ENCODE data around the gene LGALS12. TPM values are rescaled to one million over a fixed set of nuclear protein-coding genes. Genes with fewer than 3 reads are reported as not detected.

Gene LGALS12
- total and polyA plus RNA-seq, 2 donors (not counting 1 experiment from before 2014, with no cell fraction given): not detected

GRCh38 chr11:63551889-63552266 is 46.0 kb downstream of the LGALS12 start:
- H3K4me3 ChIP-seq (replicated peaks in 1 of 4; ENCODE audit: control extremely low read depth in 1 of 4, insufficient read depth in 1 of 4, low read depth in 3 of 4, low read length in 4 of 4): no peak overlapping the region

GRCh38 chr11:63552921-63553320 is 47.0 kb downstream of the LGALS12 start:
- Histone ChIP-seq H3K27me3 (ENCODE audit: control insufficient read depth, insufficient read depth, low read length) (no peaks in the 10 kb centered on the region), H3K9ac (ENCODE audit: insufficient read depth, low read length) (no peak overlapping the region), H3K4me1 (ENCODE audit: control insufficient read depth, extremely low read depth, insufficient read depth, low read length) (no peaks in the 10 kb centered on the region), H3K79me2 (ENCODE audit: control insufficient read depth, insufficient read depth, low read length) (no peaks in the 10 kb centered on the region), H3K27ac (ENCODE audit: insufficient read depth, low read length) (no peak overlapping the region), H3K9me3 (ENCODE audit: control insufficient read depth, insufficient read depth, low read depth, low read length) (no peaks in the 10 kb centered on the region), H3K4me2 (ENCODE audit: extremely low read depth, insufficient read depth, low read length) (no peak overlapping the region), H3K36me3 (ENCODE audit: control insufficient read depth, insufficient read depth, low read length) (no peaks in the 10 kb centered on the region), H2AFZ (ENCODE audit: low read length) (no peak overlapping the region), H3K4me3 (replicated peaks in 1 of 4; ENCODE audit: control extremely low read depth in 1 of 4, insufficient read depth in 1 of 4, low read depth in 3 of 4, low read length in 4 of 4) (no peak overlapping the region), H4K20me1 (ENCODE audit: control insufficient read depth, extremely low read depth, insufficient read depth, low read length) (no peaks in the 10 kb centered on the region)
- TF ChIP-seq EZH2 (IDR thresholded peaks at IDR 0.05; ENCODE audit: low read length, missing control alignments) (no peak), CTCF (conservative IDR thresholded peaks at IDR 0.05 in 1 of 2, IDR thresholded peaks at IDR 0.05 in 1 of 2; ENCODE audit: low read depth in 1 of 2, low read length in 2 of 2) (no peak)
- DNase-seq (ENCODE audit: low read depth in 2 of 2): no peak

More at GRCh38 chr11:63551889-63552266, 46.0 kb downstream of the LGALS12 start:
- no peaks in the 10 kb centered on the region for H3K36me3 ChIP-seq (ENCODE audit: control insufficient read depth, insufficient read depth, low read length)
- H3K27ac ChIP-seq (ENCODE audit: insufficient read depth, low read length): no peak overlapping the region
- no peaks in the 10 kb centered on the region for H3K79me2 ChIP-seq (ENCODE audit: control insufficient read depth, insufficient read depth, low read length)
- H4K20me1 ChIP-seq (ENCODE audit: control insufficient read depth, extremely low read depth, insufficient read depth, low read length): no peaks in the 10 kb centered on the region
- H2AFZ ChIP-seq (ENCODE audit: low read length): no peak overlapping the region
- H3K27me3 ChIP-seq (ENCODE audit: control insufficient read depth, insufficient read depth, low read length): no peaks in the 10 kb centered on the region
- H3K9me3 ChIP-seq (ENCODE audit: control insufficient read depth, insufficient read depth, low read depth, low read length): no peaks in the 10 kb centered on the region
- no peak overlapping the region for H3K9ac ChIP-seq (ENCODE audit: insufficient read depth, low read length)
- DNase-seq (ENCODE audit: low read depth in 2 of 2): no peak
- H3K4me2 ChIP-seq (ENCODE audit: extremely low read depth, insufficient read depth, low read length): no peak overlapping the region
- no peaks in the 10 kb centered on the region for H3K4me1 ChIP-seq (ENCODE audit: control insufficient read depth, extremely low read depth, insufficient read depth, low read length)
- TF ChIP-seq CTCF (conservative IDR thresholded peaks at IDR 0.05 in 1 of 2, IDR thresholded peaks at IDR 0.05 in 1 of 2; ENCODE audit: low read depth in 1 of 2, low read length in 2 of 2) (no peak), EZH2 (IDR thresholded peaks at IDR 0.05; ENCODE audit: low read length, missing control alignments) (no peak)

GRCh38 chr11:63553759-63554158 is 47.9 kb downstream of the LGALS12 start:
- Histone ChIP-seq H3K36me3 (ENCODE audit: control insufficient read depth, insufficient read depth, low read length) (no peaks in the 10 kb centered on the region), H2AFZ (ENCODE audit: low read length) (no peak overlapping the region), H3K4me2 (ENCODE audit: extremely low read depth, insufficient read depth, low read length) (no peak overlapping the region), H3K27ac (ENCODE audit: insufficient read depth, low read length) (no peak overlapping the region), H3K27me3 (ENCODE audit: control insufficient read depth, insufficient read depth, low read length) (no peaks in the 10 kb centered on the region), H3K9ac (ENCODE audit: insufficient read depth, low read length) (no peak overlapping the region), H3K79me2 (ENCODE audit: control insufficient read depth, insufficient read depth, low read length) (no peaks in the 10 kb centered on the region), H3K4me3 (replicated peaks in 1 of 4; ENCODE audit: control extremely low read depth in 1 of 4, insufficient read depth in 1 of 4, low read depth in 3 of 4, low read length in 4 of 4) (no peak overlapping the region), H4K20me1 (ENCODE audit: control insufficient read depth, extremely low read depth, insufficient read depth, low read length) (no peaks in the 10 kb centered on the region), H3K9me3 (ENCODE audit: control insufficient read depth, insufficient read depth, low read depth, low read length) (no peaks in the 10 kb centered on the region), H3K4me1 (ENCODE audit: control insufficient read depth, extremely low read depth, insufficient read depth, low read length) (no peaks in the 10 kb centered on the region)
- no peak for TF ChIP-seq CTCF (conservative IDR thresholded peaks at IDR 0.05 in 1 of 2, IDR thresholded peaks at IDR 0.05 in 1 of 2; ENCODE audit: low read depth in 1 of 2, low read length in 2 of 2)
- no peak for TF ChIP-seq EZH2 (IDR thresholded peaks at IDR 0.05; ENCODE audit: low read length, missing control alignments)
- DNase-seq (ENCODE audit: low read depth in 2 of 2): peak in 1 of 2 donors; percentile 46

Data from fibroblast of lung (primary cell).